Immature natural killer cell (primary cell): Measurements from ENCODE around the gene MFAP2. TPM values are rescaled to one million over a fixed set of nuclear protein-coding genes. Genes with fewer than 3 reads are reported as not detected.

ENCODE experiments used
- DNase-seq, 3 donors: peaks; one replicate each; pipeline ENCODE4 v3.0.0; 2022; ENCODE audit warnings: mixed read lengths in 1 of 3
- H3K27ac Mint-ChIP-seq, 6 donors: one replicate each; pipeline ENCODE4 v1.8.0; 2020; ENCODE audit warnings: mixed read lengths in 6 of 6, mild to moderate bottlenecking in 5 of 6, inconsistent platforms in 4 of 6, moderate library complexity in 3 of 6
- H3K27me3 Mint-ChIP-seq, 3 donors: one replicate each; pipeline ENCODE4 v1.8.0; 2020 to 2021; ENCODE audit warnings: low read depth in 3 of 3, mild to moderate bottlenecking in 3 of 3, mixed read lengths in 3 of 3, moderate library complexity in 3 of 3, inconsistent platforms in 1 of 3
- H3K36me3 Mint-ChIP-seq, 3 donors: one replicate each; pipeline ENCODE4 v1.8.0; 2020; ENCODE audit warnings: mixed read lengths in 3 of 3, inconsistent platforms in 2 of 3, mild to moderate bottlenecking in 2 of 3
- H3K4me1 Mint-ChIP-seq, 2 donors: one replicate each; pipeline ENCODE4 v1.8.0; 2020; ENCODE audit warnings: inconsistent platforms in 2 of 2, mild to moderate bottlenecking in 2 of 2, mixed read lengths in 2 of 2, moderate library complexity in 1 of 2
- H3K4me3 Mint-ChIP-seq, 5 donors: one replicate each; pipeline ENCODE4 v1.8.0; 2020; ENCODE audit warnings: mild to moderate bottlenecking in 5 of 5, mixed read lengths in 5 of 5, inconsistent platforms in 3 of 5, moderate library complexity in 3 of 5
- H3K9me3 Mint-ChIP-seq, 6 donors: one replicate each; pipeline ENCODE4 v1.8.0; 2020; ENCODE audit warnings: mild to moderate bottlenecking in 6 of 6, mixed read lengths in 6 of 6, inconsistent platforms in 4 of 6, moderate library complexity in 3 of 6
- polyA plus RNA-seq, 3 donors: library from polyadenylated mRNA; unstranded; fragments of 300-500 nt; fragmentation: Illumina TruSeq; gene quantifications; one replicate each; pipeline ENCODE4 v1.2.3, GENCODE V29; 2021

The MFAP2 gene
- polyA plus RNA-seq, 3 donors from 2014 or later = not detected

GRCh38 chr1:16983649-16984048, 3.2 kb upstream of the MFAP2 start:
- Mint-ChIP-seq H3K36me3 (peaks cover 0 to 7% (median 4%) of the 10 kb centered on the region in 3 donors), H3K4me1 (peaks cover 8 to 11% of the 10 kb centered on the region in 2 donors), H3K4me3 (peak overlapping the region in 1 of 5 donors; percentile 27), H3K9me3 (no peaks in the 10 kb centered on the region), H3K27ac (no peak overlapping the region), H3K27me3 (peaks cover 5 to 12% (median 9%) of the 10 kb centered on the region in 3 donors)
- DNase-seq = no peak

DNA sequence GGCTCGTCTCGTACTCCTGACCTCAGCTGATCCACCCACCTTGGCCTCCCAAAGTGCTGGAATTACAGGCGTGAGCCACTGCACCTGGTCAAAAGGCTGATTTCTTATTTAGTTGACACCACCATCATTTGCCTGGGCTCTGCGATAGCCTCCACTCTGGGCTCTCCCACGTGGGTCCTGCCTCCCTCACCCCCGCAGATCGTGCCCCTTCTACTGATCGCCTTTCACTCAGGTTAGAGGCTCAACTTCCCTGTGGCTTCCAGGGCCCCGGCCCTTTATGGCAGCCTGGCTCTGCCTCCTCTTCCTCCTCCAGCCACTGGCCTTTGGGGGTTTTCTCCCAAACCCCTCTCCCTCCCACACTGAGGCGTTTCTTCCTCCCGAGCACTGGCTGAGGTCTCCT, 2.5 kb upstream of the MFAP2 start:
- Mint-ChIP-seq H3K27me3 (peaks cover 5 to 12% (median 9%) of the 10 kb centered on the region in 3 donors), H3K4me1 (peaks cover 8 to 11% of the 10 kb centered on the region in 2 donors), H3K4me3 (peak overlapping the region in 1 of 5 donors; percentile 27), H3K36me3 (peaks cover 0 to 7% (median 4%) of the 10 kb centered on the region in 3 donors), H3K9me3 (no peaks in the 10 kb centered on the region), H3K27ac (no peak overlapping the region)
- DNase-seq = no peak

DNA sequence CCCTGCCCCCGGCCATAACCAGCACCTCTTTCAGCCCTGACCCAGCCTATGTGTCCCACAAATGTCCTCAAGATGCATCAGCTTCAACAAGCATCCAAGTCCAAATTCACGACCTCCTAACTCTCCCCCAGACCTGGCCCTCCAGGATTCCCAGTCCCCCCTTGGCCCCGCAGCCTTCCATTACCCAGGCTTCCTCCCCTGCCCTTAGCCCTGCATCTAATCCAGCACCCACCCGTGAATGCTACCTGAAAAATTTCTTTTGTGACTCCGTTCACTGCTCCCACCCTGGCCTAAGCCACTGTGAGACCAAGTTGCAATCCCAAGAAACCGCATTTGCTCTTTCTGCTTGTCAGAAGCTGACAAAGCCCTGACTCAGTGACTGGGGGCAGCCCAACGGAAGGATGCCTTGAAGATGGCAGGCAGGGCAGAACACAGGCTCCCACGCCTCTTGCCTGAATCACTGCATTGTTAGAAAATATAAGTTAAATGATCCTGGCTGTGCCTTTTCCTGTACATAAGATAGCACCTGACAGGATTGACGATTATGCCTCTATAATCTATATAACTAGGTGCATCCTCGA, 939 bp upstream of the MFAP2 start:
- DNase-seq = no peak
- H3K27me3 Mint-ChIP-seq = peaks cover 3 to 12% (median 9%) of the 10 kb centered on the region in 3 donors
- no peaks in the 10 kb centered on the region for H3K9me3 Mint-ChIP-seq
- H3K27ac Mint-ChIP-seq = no peak overlapping the region
- peaks cover 0 to 7% (median 4%) of the 10 kb centered on the region in 3 donors for H3K36me3 Mint-ChIP-seq
- H3K4me1 Mint-ChIP-seq = peaks cover 8 to 11% of the 10 kb centered on the region in 2 donors
- peak overlapping the region; percentile 51 to 84 (median 71) for H3K4me3 Mint-ChIP-seq

GRCh38 chr1:16979475-16980327, 719 bp downstream of the MFAP2 start:
- Mint-ChIP-seq H3K9me3 (no peaks in the 10 kb centered on the region), H3K27ac (no peak overlapping the region), H3K4me3 (peak overlapping the region in 4 of 5 donors; percentile 13 to 21 (median 19)), H3K36me3 (peaks cover 0 to 4% (median 0%) of the 10 kb centered on the region in 3 donors), H3K4me1 (peaks cover 8 to 11% of the 10 kb centered on the region in 2 donors), H3K27me3 (peaks cover 3 to 16% (median 8%) of the 10 kb centered on the region in 3 donors)
- no peak for DNase-seq

GRCh38 chr1:16978567-16979474, 1.6 kb downstream of the MFAP2 start:
- H3K4me1 Mint-ChIP-seq = peaks cover 8 to 11% of the 10 kb centered on the region in 2 donors
- H3K27me3 Mint-ChIP-seq = peaks cover 3 to 16% (median 7%) of the 10 kb centered on the region in 3 donors
- H3K36me3 Mint-ChIP-seq = no peaks in the 10 kb centered on the region
- H3K9me3 Mint-ChIP-seq = no peaks in the 10 kb centered on the region
- H3K27ac Mint-ChIP-seq = no peak overlapping the region
- no peak overlapping the region for H3K4me3 Mint-ChIP-seq
- DNase-seq = no peak

GRCh38 chr1:16978139-16978538, 2.3 kb downstream of the MFAP2 start:
- Mint-ChIP-seq H3K27me3 (peaks cover 2 to 15% (median 7%) of the 10 kb centered on the region in 3 donors), H3K36me3 (no peaks in the 10 kb centered on the region), H3K4me1 (peaks cover 8 to 11% of the 10 kb centered on the region in 2 donors), H3K27ac (no peak overlapping the region), H3K9me3 (no peaks in the 10 kb centered on the region), H3K4me3 (no peak overlapping the region)
- no peak for DNase-seq

DNA sequence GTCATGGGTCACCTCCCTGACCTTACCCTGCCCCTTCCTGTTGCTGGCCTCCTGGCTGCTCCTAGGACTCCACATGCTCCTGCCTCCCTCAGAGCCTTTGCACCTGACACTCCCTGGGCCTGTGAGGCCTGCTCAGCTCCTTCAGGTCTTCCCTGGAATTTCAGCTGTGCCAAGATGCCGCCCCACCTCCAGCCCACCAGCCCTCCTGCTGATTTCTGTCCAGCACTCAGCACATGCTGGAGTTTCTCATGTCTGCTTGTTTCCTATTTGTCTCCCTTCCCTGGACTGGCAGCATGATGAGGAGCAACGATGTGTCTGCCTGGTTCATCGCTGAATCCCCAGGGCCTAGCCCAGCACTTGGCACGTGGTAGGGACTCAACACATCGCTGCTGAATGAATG, 3.0 kb downstream of the MFAP2 start:
- H3K4me3 Mint-ChIP-seq = no peak overlapping the region
- peaks cover 8 to 11% of the 10 kb centered on the region in 2 donors for H3K4me1 Mint-ChIP-seq
- peaks cover 2 to 12% (median 7%) of the 10 kb centered on the region in 3 donors for H3K27me3 Mint-ChIP-seq
- no peak for DNase-seq
- no peak overlapping the region for H3K27ac Mint-ChIP-seq
- no peaks in the 10 kb centered on the region for H3K9me3 Mint-ChIP-seq
- H3K36me3 Mint-ChIP-seq = no peaks in the 10 kb centered on the region

DNA sequence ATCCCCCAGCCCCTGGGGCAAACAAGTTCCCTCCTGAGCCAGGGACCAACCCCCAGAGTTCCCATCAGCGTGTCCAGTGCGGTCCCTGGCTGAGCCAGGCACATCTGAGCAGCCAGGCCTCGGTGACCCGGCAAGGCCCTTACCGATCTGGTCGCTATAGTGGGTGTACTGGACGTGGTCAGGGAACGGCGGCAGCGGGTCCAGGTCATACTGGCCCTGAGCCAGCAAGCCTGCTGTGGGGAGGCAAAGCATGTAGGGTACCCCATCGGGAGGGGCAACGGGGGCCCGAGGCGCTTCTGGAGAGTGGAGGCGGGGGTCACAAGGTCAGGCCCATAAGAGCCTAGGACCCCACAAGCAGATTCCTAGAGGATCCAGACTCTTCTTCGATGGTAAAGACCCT, 3.5 kb downstream of the MFAP2 start:
- H3K9me3 Mint-ChIP-seq = no peaks in the 10 kb centered on the region
- peaks cover 2 to 12% (median 7%) of the 10 kb centered on the region in 3 donors for H3K27me3 Mint-ChIP-seq
- H3K4me3 Mint-ChIP-seq = no peak overlapping the region
- H3K36me3 Mint-ChIP-seq = no peaks in the 10 kb centered on the region
- peaks cover 8 to 11% of the 10 kb centered on the region in 2 donors for H3K4me1 Mint-ChIP-seq
- H3K27ac Mint-ChIP-seq = no peak overlapping the region
- DNase-seq = no peak

- no peak for DNase-seq
- H3K4me1 Mint-ChIP-seq = peaks cover 2% of the 10 kb centered on the region in 2 donors
- H3K27ac Mint-ChIP-seq = peak overlapping the region in 1 of 6 donors; percentile 10
- H3K4me3 Mint-ChIP-seq = no peak overlapping the region
- H3K9me3 Mint-ChIP-seq = no peaks in the 10 kb centered on the region
- H3K27me3 Mint-ChIP-seq = peaks cover 0 to 4% (median 2%) of the 10 kb centered on the region in 3 donors
- H3K36me3 Mint-ChIP-seq = no peaks in the 10 kb centered on the region
Observed at GRCh38 chr1:16975838-16976237, 4.6 kb downstream of the MFAP2 start.

- Mint-ChIP-seq H3K4me3 (no peak overlapping the region), H3K27me3 (peaks cover 0 to 4% (median 0%) of the 10 kb centered on the region in 3 donors), H3K36me3 (no peaks in the 10 kb centered on the region), H3K4me1 (no peaks in the 10 kb centered on the region), H3K27ac (no peak overlapping the region), H3K9me3 (no peaks in the 10 kb centered on the region)
- DNase-seq = no peak
Observed at GRCh38 chr1:16975211-16975610, 5.2 kb downstream of the MFAP2 start.

- peaks cover 0 to 5% (median 0%) of the 10 kb centered on the region in 3 donors for H3K36me3 Mint-ChIP-seq
- H3K9me3 Mint-ChIP-seq = no peaks in the 10 kb centered on the region
- no peak for DNase-seq
- H3K4me3 Mint-ChIP-seq = no peak overlapping the region
- H3K27me3 Mint-ChIP-seq = peaks cover 0 to 4% (median 2%) of the 10 kb centered on the region in 3 donors
- no peak overlapping the region for H3K27ac Mint-ChIP-seq
- no peaks in the 10 kb centered on the region for H3K4me1 Mint-ChIP-seq
Observed at GRCh38 chr1:16973215-16973614, 7.2 kb downstream of the MFAP2 start.

- H3K36me3 Mint-ChIP-seq = peaks cover 0 to 5% (median 0%) of the 10 kb centered on the region in 3 donors
- no peaks in the 10 kb centered on the region for H3K4me1 Mint-ChIP-seq
- peaks cover 0 to 4% (median 2%) of the 10 kb centered on the region in 3 donors for H3K27me3 Mint-ChIP-seq
- H3K27ac Mint-ChIP-seq = no peak overlapping the region
- H3K4me3 Mint-ChIP-seq = no peak overlapping the region
- no peak for DNase-seq
- H3K9me3 Mint-ChIP-seq = no peaks in the 10 kb centered on the region
Observed at GRCh38 chr1:16972189-16972895, 8.1 kb downstream of the MFAP2 start.
